Neuronal stem cell (in vitro differentiated cells): Measurements from ENCODE around the gene LRRC4B.

Experiments used
- DNase-seq: peaks from one replicate; pipeline ENCODE4 v3.0.0-alpha.2; 2013; ENCODE audit warnings: low spot score
- H2AFZ ChIP-seq: one replicate; pipeline ENCODE4 v1.6.1; 2013; ENCODE audit warnings: mild to moderate bottlenecking, low read length, inconsistent platforms
- H2AK5ac ChIP-seq: 2 replicates; pipeline ENCODE4 v1.6.1; 2013; ENCODE audit warnings: low read depth, mild to moderate bottlenecking, inconsistent platforms, low read length, moderate library complexity, mixed read lengths
- H2BK120ac ChIP-seq: 2 replicates; pipeline ENCODE4 v1.6.1; 2013; ENCODE audit warnings: low read depth, mild to moderate bottlenecking, inconsistent platforms, low read length, moderate library complexity, mixed read lengths
- H2BK12ac ChIP-seq: one replicate; pipeline ENCODE4 v1.6.1; 2013; ENCODE audit warnings: low read length, inconsistent platforms
- H2BK15ac ChIP-seq: 2 replicates; pipeline ENCODE4 v1.6.1; 2013; ENCODE audit warnings: mild to moderate bottlenecking, low read length, inconsistent platforms, mixed read lengths
- H2BK5ac ChIP-seq: one replicate; pipeline ENCODE4 v1.6.1; 2013; ENCODE audit warnings: inconsistent platforms, mild to moderate bottlenecking, low read length, moderate library complexity
- H3K14ac ChIP-seq: one replicate; pipeline ENCODE4 v1.6.1; 2013; ENCODE audit warnings: low read length, inconsistent platforms
- H3K18ac ChIP-seq: 2 replicates; pipeline ENCODE4 v1.6.1; 2013; ENCODE audit warnings: low read length, inconsistent platforms
- H3K23ac ChIP-seq: 2 replicates; pipeline ENCODE4 v1.6.1; 2013; ENCODE audit warnings: low read depth, mild to moderate bottlenecking, mixed read lengths, low read length, inconsistent platforms; ENCODE audit not compliant: poor library complexity
- H3K27ac ChIP-seq: replicated peaks from 3 replicates; pipeline ENCODE4 v1.5.1; 2013; ENCODE audit warnings: low read length, inconsistent platforms
- H3K27me3 ChIP-seq, 3 experiments: 2 replicates each; pipeline ENCODE4 v1.6.1; 2013; ENCODE audit warnings: low read length in 3 of 3, mild to moderate bottlenecking in 2 of 3, inconsistent platforms in 1 of 3, low read depth in 1 of 3, mixed read lengths in 1 of 3, moderate library complexity in 1 of 3; ENCODE audit not compliant: control insufficient read depth in 3 of 3, insufficient read depth in 3 of 3
- H3K36me3 ChIP-seq, 2 donors: replicated peaks in 1 of 2; 2 replicates each; pipeline ENCODE4 v1.6.1; 2013; ENCODE audit warnings: low read length in 2 of 2; ENCODE audit not compliant: control insufficient read depth in 2 of 2, insufficient read depth in 2 of 2
- H3K4ac ChIP-seq: 2 replicates; pipeline ENCODE4 v1.6.1; 2013; ENCODE audit warnings: inconsistent platforms, mild to moderate bottlenecking, low read length, moderate library complexity
- H3K4me1 ChIP-seq, 2 donors: 1 replicate in 1 of 2; 2 replicates in 1 of 2; pipeline ENCODE4 v1.6.1; 2013; ENCODE audit warnings: low read length in 2 of 2, low read depth in 1 of 2; ENCODE audit not compliant: control insufficient read depth in 2 of 2, insufficient read depth in 1 of 2
- H3K4me2 ChIP-seq: one replicate; pipeline ENCODE4 v1.6.1; 2013; ENCODE audit warnings: mild to moderate bottlenecking, low read length, inconsistent platforms; ENCODE audit not compliant: insufficient read depth, poor library complexity, severe bottlenecking
- H3K4me3 ChIP-seq, 2 donors: 2 replicates each; pipeline ENCODE4 v1.5.1; 2013; ENCODE audit warnings: low read length in 2 of 2, mild to moderate bottlenecking in 2 of 2, inconsistent platforms in 1 of 2, moderate library complexity in 1 of 2
- H3K79me1 ChIP-seq: one replicate; pipeline ENCODE4 v1.6.1; 2013; ENCODE audit warnings: low read depth, mild to moderate bottlenecking, inconsistent platforms, low read length, moderate library complexity
- H3K9ac ChIP-seq: one replicate; pipeline ENCODE4 v1.6.1; 2013; ENCODE audit warnings: mild to moderate bottlenecking, low read depth, low read length, inconsistent platforms; ENCODE audit not compliant: poor library complexity
- H3K9me3 ChIP-seq, 2 donors: replicated peaks in 1 of 2; 2 replicates each; pipeline versions ENCODE3 to v1.6.1; 2013; ENCODE audit warnings: low read length in 2 of 2, mild to moderate bottlenecking in 2 of 2, inconsistent platforms in 1 of 2, low read depth in 1 of 2, mixed read lengths in 1 of 2, moderate library complexity in 1 of 2; ENCODE audit not compliant: control insufficient read depth in 2 of 2, insufficient read depth in 1 of 2
- H4K8ac ChIP-seq: one replicate; pipeline ENCODE4 v1.6.1; 2013; ENCODE audit warnings: low read depth, mild to moderate bottlenecking, inconsistent platforms, low read length, moderate library complexity
- H4K91ac ChIP-seq: one replicate; pipeline ENCODE4 v1.6.1; 2013; ENCODE audit warnings: low read length, low read depth, mild to moderate bottlenecking, inconsistent platforms; ENCODE audit not compliant: poor library complexity
- WGBS, 2 donors: extraction: QIAGEN DNeasy Blood & Tissue Kit; methylation state at CpG; one replicate each; pipeline ENCODE4 v1.1.7; 2013; ENCODE audit warnings: missing lambda C conversion rate in 2 of 2, mixed read lengths in 1 of 2; ENCODE audit not compliant: insufficient read length in 2 of 2, insufficient replicate concordance in 1 of 2; ENCODE audit errors: extremely low coverage in 2 of 2; 5-methylcytosine and 5-hydroxymethylcytosine counted together

The LRRC4B gene

GRCh38 chr19:50548191-50549058 lies 19.8 kb downstream of the LRRC4B start:
- no peak overlapping the region for H3K27ac ChIP-seq
- no peak overlapping the region for H2BK12ac ChIP-seq
- peak overlapping the region; percentile 89 for H3K23ac ChIP-seq
- no peak overlapping the region for H2AFZ ChIP-seq
- no peak for DNase-seq
- H2AK5ac ChIP-seq: no peak overlapping the region
- H3K79me1 ChIP-seq: peaks cover 33% of the 10 kb centered on the region
- no peak overlapping the region for H3K14ac ChIP-seq
- H3K4me2 ChIP-seq: no peak overlapping the region
- H4K91ac ChIP-seq: no peak overlapping the region
- no peaks in the 10 kb centered on the region for H3K9me3 ChIP-seq
- no peak overlapping the region for H2BK15ac ChIP-seq
- H4K8ac ChIP-seq: no peak overlapping the region
- peaks cover 23 to 49% of the 10 kb centered on the region in 2 donors for H3K36me3 ChIP-seq
- H3K9ac ChIP-seq: no peak overlapping the region
- no CpG with 5 or more reads among the region's 45 CpGs for WGBS, 2 donors
- peak overlapping the region; percentile 82 for H2BK5ac ChIP-seq
- H3K18ac ChIP-seq: peak overlapping the region; percentile 11
- H3K4ac ChIP-seq: no peak overlapping the region
- H3K4me3 ChIP-seq: no peak overlapping the region
- peaks cover 12 to 19% of the 10 kb centered on the region in 2 donors for H3K4me1 ChIP-seq
- H3K27me3 ChIP-seq: no peaks in the 10 kb centered on the region
- H2BK120ac ChIP-seq: no peak overlapping the region

GRCh38 chr19:50547385-50548190 lies 20.6 kb downstream of the LRRC4B start:
- no peak for DNase-seq
- no peak overlapping the region for H2BK15ac ChIP-seq
- peaks cover 23 to 57% of the 10 kb centered on the region in 2 donors for H3K36me3 ChIP-seq
- peaks cover 12 to 17% of the 10 kb centered on the region in 2 donors for H3K4me1 ChIP-seq
- peaks cover 31% of the 10 kb centered on the region for H3K79me1 ChIP-seq
- H3K27ac ChIP-seq: no peak overlapping the region
- H2AK5ac ChIP-seq: no peak overlapping the region
- H4K8ac ChIP-seq: no peak overlapping the region
- H2BK120ac ChIP-seq: no peak overlapping the region
- no peak overlapping the region for H3K4me3 ChIP-seq
- no peak overlapping the region for H2AFZ ChIP-seq
- H3K14ac ChIP-seq: no peak overlapping the region
- no CpG with 5 or more reads among the region's 18 CpGs for WGBS, 2 donors
- no peak overlapping the region for H3K18ac ChIP-seq
- no peak overlapping the region for H2BK5ac ChIP-seq
- no peaks in the 10 kb centered on the region for H3K9me3 ChIP-seq
- H3K4me2 ChIP-seq: no peak overlapping the region
- H3K23ac ChIP-seq: peak overlapping the region; percentile 14
- no peak overlapping the region for H3K9ac ChIP-seq
- no peak overlapping the region for H4K91ac ChIP-seq
- H2BK12ac ChIP-seq: peak overlapping the region; percentile 34
- H3K27me3 ChIP-seq: no peaks in the 10 kb centered on the region
- H3K4ac ChIP-seq: no peak overlapping the region

- H2BK5ac ChIP-seq: peak overlapping the region; percentile 75
- no peak overlapping the region for H2BK15ac ChIP-seq
- H3K9me3 ChIP-seq: no peaks in the 10 kb centered on the region
- no peaks in the 10 kb centered on the region for H3K27me3 ChIP-seq
- no peak overlapping the region for H3K14ac ChIP-seq
- no peak overlapping the region for H4K91ac ChIP-seq
- H3K18ac ChIP-seq: peak overlapping the region; percentile 19
- no peak overlapping the region for H2BK12ac ChIP-seq
- no peak for DNase-seq
- H2BK120ac ChIP-seq: no peak overlapping the region
- WGBS, 2 donors: no CpG with 5 or more reads among the region's 29 CpGs
- H2AK5ac ChIP-seq: no peak overlapping the region
- H3K4me3 ChIP-seq: no peak overlapping the region
- peaks cover 24 to 64% of the 10 kb centered on the region in 2 donors for H3K36me3 ChIP-seq
- peak overlapping the region; percentile 60 for H3K9ac ChIP-seq
- no peak overlapping the region for H3K4me2 ChIP-seq
- H3K79me1 ChIP-seq: peaks cover 29% of the 10 kb centered on the region
- peak overlapping the region; percentile 97 for H3K23ac ChIP-seq
- no peak overlapping the region for H4K8ac ChIP-seq
- no peak overlapping the region for H3K27ac ChIP-seq
- H3K4me1 ChIP-seq: peaks cover 11% of the 10 kb centered on the region in 2 donors
- no peak overlapping the region for H2AFZ ChIP-seq
- no peak overlapping the region for H3K4ac ChIP-seq
Observed at GRCh38 chr19:50546527-50547221, 21.6 kb downstream of the LRRC4B start.
